Dedifferentiated amniotic fluid mesenchymal stem cell (primary cell): ENCODE measurements around the gene HTRA1.

Experiments used
- DNase-seq: peaks from one replicate; pipeline ENCODE4 v3.0.0-alpha.2; 2016; ENCODE audit errors: extremely low spot score

HTRA1 gene

GRCh38 chr10:122515588-122516231 lies 54.4 kb downstream of the HTRA1 start:
- DNase-seq: no peak

- DNase-seq: no peak
These were observed 55.4 kb downstream of the HTRA1 start for GRCh38 chr10:122516734-122517133.

GRCh38 chr10:122519144-122519543 lies 57.8 kb downstream of the HTRA1 start:
- no peak for DNase-seq

GRCh38 chr10:122519873-122520272 lies 58.5 kb downstream of the HTRA1 start:
- no peak for DNase-seq

GRCh38 chr10:122521011-122521410 lies 59.7 kb downstream of the HTRA1 start:
- no peak for DNase-seq

GRCh38 chr10:122524811-122525210 lies 63.5 kb downstream of the HTRA1 start:
- DNase-seq: no peak

GRCh38 chr10:122525788-122526187 lies 64.4 kb downstream of the HTRA1 start:
- no peak for DNase-seq

GRCh38 chr10:122526892-122527291 lies 65.5 kb downstream of the HTRA1 start:
- DNase-seq: no peak

- DNase-seq: no peak
These were observed 68.8 kb downstream of the HTRA1 start for GRCh38 chr10:122530177-122530576.

GRCh38 chr10:122531261-122531660 lies 69.9 kb downstream of the HTRA1 start:
- DNase-seq: no peak

- DNase-seq: no peak
These were observed 70.6 kb downstream of the HTRA1 start for GRCh38 chr10:122531939-122532338.

GRCh38 chr10:122532601-122533296 lies 71.4 kb downstream of the HTRA1 start:
- no peak for DNase-seq

GRCh38 chr10:122537545-122537944 lies 76.2 kb downstream of the HTRA1 start:
- DNase-seq: no peak

- no peak for DNase-seq
These were observed 80.2 kb downstream of the HTRA1 start for GRCh38 chr10:122541541-122542002.

GRCh38 chr10:122543676-122544445 lies 82.5 kb downstream of the HTRA1 start:
- no peak for DNase-seq

- DNase-seq: no peak
These were observed 83.1 kb downstream of the HTRA1 start for GRCh38 chr10:122544493-122544892.

- no peak for DNase-seq
These were observed 84.9 kb downstream of the HTRA1 start for GRCh38 chr10:122546242-122546641.

- no peak for DNase-seq
These were observed 87.2 kb downstream of the HTRA1 start for GRCh38 chr10:122548407-122549085.

- DNase-seq: no peak
These were observed 88.3 kb downstream of the HTRA1 start for GRCh38 chr10:122549636-122550035.

- no peak for DNase-seq
These were observed 89.1 kb downstream of the HTRA1 start for GRCh38 chr10:122550427-122550826.

- DNase-seq: no peak
These were observed 89.6 kb downstream of the HTRA1 start for GRCh38 chr10:122550983-122551382.

GRCh38 chr10:122551450-122551849 lies 90.1 kb downstream of the HTRA1 start:
- no peak for DNase-seq
